Raji (cell line): ENCODE results near the gene GOLGA6C.
"Not testable (repeated sequence)": the region's sequence is repeated elsewhere in the genome, so short reads cannot be mapped to it uniquely, and the experiment has no call there.

Source experiments
- POLR2A ChIP-seq: IDR thresholded peaks from 2 replicates; pipeline ENCODE4 v1.6.1; 2011; ENCODE audit warnings: low read depth, low read length, control low read depth; ENCODE audit not compliant: insufficient read depth

The GOLGA6C gene, protein sequence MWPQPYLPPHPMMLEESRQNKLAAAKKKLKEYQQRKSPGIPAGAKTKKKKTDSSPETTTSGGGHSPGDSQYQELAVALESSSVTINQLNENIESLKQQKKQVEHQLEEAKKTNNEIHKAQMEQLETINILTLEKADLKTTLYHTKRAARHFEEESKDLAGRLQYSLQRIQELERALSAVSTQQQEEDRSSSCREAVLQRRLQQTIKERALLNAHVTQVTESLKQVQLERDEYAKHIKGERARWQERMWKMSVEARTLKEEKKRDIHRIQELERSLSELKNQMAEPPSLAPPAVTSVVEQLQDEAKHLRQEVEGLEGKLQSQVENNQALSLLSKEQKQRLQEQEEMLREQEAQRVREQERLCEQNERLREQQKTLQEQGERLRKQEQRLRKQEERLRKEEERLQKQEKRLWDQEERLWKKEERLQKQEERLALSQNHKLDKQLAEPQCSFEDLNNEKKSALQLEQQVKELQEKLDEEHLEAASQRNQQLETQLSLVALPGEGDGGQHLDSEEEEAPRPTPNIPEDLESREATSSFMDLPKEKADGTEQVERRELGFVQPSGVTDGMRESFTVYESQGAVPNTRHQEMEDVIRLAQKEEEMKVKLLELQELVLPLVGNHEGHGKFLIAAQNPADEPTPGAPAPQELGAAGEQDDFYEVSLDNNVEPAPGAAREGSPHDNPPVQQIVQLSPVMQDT

DNA sequence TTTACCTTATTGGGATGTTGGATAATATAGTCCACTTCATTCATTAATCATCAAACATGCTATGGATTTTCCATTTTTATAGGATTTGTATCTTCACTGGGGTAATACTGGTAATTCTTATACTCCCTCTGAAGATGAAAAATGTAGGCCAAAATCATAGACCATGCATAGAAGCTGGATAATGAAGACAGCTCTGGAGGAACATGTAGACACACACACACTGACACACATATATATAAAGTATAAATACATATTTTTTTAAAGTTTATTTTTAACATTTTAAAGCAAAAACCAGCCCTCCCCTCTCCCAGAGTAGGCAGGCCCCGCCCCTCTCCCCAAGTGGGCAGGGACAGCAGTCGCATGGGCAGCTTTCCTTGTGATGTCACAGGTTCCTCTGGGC is at the start of gene GOLGA6C:
GOLGA6C (plus strand) TSS at position 301 of the 400 bp plus-strand sequence. CDS start 265 bp downstream, outside the sequence.
- TF ChIP-seq POLR2A: not testable (repeated sequence)

DNA sequence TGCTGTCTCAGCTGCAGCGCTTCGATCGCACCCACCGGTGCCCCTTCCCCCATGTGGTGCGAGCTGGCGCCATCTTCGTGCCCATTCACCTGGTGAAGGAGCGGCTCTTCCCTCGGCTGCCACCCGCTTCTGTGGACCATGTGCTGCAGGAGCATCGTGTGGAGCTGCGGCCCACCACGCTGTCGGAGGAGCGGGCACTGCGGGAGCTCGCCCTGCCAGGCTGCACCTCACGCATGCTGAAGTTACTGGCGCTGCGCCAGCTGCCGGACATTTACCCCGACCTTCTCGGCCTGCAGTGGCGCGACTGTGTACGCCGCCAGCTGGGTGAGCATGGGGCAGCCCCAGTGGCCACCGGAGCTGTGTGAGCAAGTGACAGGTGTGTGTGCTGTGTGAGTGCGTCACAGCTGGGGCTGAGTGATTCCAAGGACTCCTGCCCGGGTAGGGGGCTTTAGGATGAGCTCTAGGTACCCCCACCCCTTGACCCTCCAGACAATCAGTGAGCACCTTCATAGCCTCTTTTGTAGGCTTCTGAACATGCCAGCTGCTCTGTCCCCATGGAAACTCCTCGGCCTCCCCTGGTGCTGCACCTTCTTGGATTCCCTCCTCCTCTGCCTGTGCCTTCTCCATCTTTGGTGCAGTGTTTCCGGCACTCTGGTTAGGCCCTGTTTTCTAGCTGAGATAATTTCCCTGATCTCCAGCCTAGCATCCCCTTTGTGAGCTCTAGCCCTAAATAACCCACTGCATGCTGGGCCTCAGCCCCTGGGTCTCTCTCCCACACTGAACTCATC is 49.4 kb upstream of the GOLGA6C start:
- no peak for TF ChIP-seq POLR2A

DNA sequence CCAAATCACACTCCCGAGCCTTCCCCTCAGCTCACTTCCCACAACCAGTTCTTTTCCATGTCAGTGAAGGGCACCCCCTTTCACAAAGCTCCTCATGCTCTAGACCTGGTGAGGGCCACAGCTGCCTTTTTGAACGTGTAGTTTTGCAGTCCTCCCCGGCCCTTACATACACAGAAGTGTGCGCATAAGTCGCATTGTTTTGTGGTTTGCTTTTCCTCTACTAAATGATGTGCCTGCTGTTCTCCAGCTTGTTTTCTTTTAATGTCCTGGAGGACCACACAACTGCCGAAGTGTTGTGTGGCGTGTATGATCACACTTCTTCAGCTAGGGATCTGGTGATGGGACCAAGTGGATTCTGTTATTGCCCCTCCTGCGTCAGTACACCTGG is 48.9 kb upstream of the GOLGA6C start:
- no peak for TF ChIP-seq POLR2A

DNA sequence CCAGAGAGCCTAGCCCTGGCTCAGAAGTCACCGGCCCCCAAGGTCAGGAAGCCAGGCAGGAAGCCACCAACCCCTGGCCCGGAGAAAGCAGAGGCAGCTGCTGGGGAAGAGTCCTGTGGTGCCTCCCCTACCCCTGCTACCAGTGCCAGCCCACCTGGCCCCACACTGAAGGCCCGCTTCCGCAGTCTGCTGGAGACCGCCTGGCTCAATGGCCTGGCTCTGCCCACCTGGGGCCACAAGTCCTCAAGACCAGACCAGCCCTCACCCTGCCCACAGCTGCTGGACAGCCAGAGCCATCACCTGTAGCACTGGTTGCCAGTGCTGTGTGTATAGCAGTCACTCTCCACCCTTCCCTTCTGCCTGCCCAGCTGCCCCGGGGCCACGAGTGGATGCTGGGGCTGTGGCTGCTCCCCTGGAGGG is 47.3 kb upstream of the GOLGA6C start:
- no peak for TF ChIP-seq POLR2A

DNA sequence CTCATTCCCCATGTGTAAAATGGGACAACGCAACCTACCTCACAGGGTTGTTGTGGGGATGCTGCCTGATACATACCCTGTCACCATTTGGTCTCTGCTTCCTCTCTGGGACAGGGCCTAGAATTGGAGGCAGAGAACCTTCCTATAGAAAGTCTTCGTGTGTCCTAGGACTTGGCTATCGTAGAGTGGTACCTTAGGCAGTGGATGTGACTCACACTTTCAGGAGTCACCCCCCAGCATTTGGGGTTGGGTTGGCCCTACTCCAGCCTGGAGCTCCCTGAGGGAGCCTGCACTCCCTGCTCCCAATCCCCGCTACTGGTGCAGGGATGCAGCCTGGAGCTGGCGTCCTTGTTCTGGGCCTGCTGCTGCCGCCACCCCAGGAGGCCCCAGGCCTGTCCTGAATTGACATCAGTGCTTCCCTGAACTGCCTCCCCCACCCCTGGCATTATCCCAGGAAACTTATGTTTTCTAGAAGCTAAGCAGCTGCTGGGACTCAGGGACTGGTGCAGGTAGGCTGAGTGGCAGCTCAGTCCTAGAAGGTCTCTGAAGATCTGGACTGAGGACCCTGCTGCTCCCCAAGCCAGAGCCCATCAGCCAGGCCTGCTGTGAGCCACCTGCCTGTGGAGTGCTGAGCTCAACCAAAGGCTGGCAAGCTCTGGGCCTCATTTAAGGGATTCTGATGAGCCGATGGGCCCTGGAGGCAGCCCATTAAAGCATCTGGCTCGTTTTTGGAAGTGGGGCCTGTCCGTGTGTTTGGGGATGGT is 46.5 kb upstream of the GOLGA6C start:
- no peak for TF ChIP-seq POLR2A

DNA sequence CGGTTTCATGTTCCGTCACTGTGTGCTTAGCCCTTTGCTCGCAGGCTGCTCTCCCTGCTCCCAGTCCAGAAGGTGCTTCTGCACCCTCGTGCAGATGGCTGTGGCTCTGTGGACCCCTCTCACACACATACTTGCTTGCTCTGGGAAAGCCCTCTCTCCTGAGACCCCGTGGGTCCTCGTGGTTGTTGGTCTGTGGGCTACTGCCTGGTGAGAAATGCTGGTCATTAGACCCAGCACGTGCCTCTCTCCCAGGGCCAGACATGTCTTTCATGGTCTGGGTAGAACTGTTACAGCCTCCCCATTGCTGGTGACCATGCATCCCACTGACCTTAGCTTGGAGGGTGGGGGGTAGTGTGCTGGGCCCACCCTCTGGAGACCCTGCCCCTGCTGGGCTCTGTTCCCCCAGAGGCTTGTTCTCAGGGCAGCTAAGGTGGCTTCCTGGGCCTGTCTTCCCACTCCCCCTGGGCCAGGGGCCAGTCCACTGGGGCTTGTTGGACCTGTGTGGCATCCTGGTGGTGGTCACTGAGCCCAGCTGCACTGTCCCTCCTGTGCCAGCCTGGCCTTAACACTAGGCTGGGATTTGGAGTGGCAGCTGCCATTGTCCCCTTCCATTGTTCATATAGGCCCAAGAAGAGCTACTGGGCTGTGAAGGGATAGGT is 45.8 kb upstream of the GOLGA6C start:
- no peak for TF ChIP-seq POLR2A

DNA sequence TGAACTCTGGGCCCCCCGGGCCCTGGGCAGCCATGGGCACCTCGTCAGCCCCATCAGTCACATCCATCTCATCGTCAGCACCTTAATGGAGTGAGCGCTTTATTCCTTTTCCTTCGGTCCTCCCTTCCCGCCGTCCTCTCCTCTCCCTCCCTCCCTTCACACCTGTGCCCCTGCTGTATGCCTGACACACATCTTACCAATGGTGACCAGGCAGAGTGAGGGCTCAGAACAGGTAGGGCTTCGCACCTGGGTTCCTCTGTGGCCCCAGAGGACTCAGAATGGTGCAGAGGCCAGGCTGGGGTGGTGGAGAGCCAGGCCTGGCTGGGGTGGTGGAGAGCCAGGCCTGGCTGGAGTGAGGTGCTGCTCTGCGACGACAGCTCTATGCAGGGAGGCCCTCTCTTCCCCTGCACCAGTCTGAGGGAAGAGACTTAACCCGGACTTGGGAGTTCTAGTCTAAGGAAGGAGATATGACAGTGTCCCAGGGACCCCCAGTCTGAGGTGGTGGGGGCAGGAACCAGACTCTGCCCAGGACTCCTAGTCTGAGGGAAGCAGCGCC is 44.8 kb upstream of the GOLGA6C start:
- no peak for TF ChIP-seq POLR2A

DNA sequence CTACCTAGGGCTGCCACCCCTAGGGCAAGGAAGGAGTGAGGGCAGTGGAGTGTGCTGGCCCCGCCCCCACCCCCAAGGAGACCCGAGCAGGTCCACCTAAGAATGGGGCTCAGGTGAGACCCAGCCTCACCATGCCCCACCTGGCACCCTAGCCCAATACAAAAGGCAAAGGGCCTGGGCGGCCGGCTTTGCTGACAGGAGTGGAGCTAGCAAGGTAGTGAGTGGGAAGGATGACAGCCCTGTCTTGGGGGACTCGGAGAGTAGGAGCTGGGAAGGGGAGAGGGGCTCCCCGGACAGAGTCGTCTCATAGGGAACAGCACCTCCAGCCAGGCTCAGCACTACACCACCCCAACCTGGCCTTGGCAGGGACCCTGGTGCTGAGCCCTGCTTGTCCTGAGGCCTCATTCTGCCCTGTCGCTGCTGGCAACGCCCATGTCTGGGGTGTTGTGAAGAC is 44.3 kb upstream of the GOLGA6C start:
- no peak for TF ChIP-seq POLR2A

DNA sequence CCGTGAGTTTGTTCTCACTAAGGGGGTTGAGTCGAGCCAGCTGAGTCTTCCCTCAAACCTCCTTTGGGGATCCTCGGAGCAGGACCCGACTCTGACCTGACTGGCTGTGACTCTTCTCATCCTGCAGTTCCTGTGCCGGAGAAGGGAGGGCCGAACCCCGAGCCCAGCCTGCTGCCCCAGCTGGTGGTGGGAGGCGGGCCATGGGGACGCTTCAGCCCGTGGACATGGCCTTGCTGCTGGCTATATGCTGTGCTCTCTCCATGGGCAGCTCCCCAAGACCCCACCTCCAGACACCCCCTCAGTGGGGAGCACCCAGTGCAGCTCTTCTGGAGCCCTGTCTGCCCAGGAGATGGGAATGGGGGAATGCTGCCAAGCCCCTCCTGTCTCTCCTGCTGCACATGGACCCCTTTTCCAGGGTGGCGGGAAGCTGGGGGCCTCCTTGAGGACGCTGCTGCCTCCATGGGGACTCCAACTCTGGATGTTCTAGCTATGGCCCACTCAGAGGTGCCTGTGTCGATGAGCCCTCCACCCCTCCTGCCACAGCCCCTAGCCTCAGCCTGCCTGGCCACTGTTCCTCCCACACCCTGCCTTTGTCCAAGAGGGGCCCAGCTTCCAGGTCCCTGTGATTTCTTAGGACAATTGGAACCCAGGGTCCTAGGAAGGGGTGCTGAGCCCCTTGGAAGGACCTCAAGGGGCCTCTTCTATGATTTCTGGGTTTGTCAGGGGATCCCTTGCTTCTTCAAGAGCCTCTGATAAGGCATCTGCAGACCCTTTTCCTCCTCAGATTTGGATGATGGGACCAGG is 43.6 kb upstream of the GOLGA6C start:
- no peak for TF ChIP-seq POLR2A

DNA sequence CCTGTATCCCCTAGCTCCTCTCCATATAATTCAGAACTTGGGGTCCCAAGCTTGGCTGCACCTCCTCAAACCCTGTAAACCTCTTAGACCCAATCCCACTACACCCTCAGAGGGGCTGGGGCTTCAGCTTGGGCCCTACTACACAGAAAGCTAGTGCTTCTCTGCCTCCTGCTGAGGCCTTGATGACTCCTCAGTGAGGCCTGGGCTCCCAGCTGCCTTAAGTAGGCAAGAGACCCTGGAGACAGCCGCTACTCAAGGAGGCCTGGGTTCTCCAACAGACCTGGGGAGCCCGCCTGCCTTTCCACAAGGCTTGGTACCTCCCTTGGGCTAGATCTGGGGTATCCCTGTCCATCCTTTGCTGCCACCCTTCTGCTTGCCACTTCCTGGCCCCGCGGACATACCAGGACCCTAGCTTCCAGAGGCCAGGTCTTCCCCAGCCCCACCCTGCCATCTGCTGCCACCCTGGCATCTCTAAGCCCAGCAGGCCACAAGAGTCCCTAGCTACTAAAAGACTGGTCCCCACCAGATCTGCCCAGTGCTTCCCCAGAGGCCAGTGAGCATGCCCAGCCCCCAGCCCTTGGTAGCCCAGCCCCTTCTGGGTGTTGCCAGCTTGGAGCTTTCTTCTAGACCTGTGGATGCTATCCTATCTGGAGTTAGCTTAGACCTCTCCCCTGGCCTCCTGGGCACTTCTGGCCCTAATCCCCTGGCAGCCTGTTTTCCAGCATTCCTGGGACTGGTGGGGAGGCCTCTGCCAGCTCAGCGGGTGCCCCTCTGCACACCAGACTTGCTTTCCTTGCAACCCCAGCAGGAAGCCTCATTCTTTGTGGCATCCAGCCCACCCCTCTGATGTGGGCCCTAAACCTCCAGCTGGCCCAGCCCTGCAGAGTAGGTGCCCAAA is 42.8 kb upstream of the GOLGA6C start:
- TF ChIP-seq POLR2A: no peak

DNA sequence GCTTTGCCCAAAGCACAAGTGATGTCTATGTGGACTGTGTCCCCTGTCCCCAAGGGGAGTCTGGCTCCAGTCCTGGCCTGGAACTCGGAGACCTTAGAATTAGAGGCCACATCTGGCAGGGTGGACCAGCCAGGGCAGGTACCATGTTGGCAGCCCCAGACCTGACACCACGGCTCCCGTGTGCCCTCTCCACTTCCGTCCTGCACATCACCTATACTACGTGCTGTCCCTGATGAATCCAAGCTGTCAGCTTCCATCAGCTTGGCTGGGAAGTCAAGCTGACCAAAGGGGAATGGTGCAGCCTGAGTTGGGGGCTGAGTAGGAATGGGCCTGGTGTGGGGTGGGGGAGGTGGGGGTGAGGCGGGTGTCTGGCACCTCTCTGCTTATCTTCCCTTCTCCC is 41.1 kb upstream of the GOLGA6C start:
- TF ChIP-seq POLR2A: no peak

DNA sequence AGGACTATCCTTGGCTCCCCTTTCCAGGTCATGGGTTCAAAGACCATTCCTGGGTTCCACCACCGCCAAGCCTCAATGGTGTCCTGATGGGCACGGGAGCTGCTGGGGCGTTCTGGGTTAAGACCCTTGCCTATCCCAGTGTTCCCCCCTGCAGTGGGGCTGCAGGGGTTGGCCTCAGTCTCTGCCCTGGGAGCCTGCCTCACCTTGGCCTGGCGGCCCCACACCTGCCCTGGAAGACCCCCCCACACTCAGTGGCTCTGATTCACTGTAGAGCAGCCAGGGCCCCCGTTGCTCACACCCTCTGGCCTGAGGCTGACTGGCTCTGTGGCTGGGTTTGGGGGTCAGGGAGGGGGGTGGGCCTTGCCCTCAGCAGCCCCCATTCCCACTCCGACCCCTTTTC is 34.4 kb upstream of the GOLGA6C start:
- TF ChIP-seq POLR2A: no peak
